Glomerular endothelial cell (primary cell): ENCODE results near the gene SHOX. TPM values are rescaled to one million over a fixed set of nuclear protein-coding genes. Genes with fewer than 3 reads are reported as not detected.
"Not testable (repeated sequence)": the region's sequence is repeated elsewhere in the genome, so short reads cannot be mapped to it uniquely, and the experiment has no call there.

Experiments
- DNase-seq: peaks from one replicate; pipeline ENCODE4 v3.0.0-alpha.2; 2011; ENCODE audit warnings: low read depth, low spot score; ENCODE audit errors: extremely low read depth
- total RNA-seq: library from RNA; depleted of rRNA; stranded (reverse); fragments of >200 nt; gene quantifications from 2 replicates; pipeline ENCODE4 v1.2.3, GENCODE V29; 2015

Gene SHOX
- total RNA-seq: not detected in 2 replicates

DNA sequence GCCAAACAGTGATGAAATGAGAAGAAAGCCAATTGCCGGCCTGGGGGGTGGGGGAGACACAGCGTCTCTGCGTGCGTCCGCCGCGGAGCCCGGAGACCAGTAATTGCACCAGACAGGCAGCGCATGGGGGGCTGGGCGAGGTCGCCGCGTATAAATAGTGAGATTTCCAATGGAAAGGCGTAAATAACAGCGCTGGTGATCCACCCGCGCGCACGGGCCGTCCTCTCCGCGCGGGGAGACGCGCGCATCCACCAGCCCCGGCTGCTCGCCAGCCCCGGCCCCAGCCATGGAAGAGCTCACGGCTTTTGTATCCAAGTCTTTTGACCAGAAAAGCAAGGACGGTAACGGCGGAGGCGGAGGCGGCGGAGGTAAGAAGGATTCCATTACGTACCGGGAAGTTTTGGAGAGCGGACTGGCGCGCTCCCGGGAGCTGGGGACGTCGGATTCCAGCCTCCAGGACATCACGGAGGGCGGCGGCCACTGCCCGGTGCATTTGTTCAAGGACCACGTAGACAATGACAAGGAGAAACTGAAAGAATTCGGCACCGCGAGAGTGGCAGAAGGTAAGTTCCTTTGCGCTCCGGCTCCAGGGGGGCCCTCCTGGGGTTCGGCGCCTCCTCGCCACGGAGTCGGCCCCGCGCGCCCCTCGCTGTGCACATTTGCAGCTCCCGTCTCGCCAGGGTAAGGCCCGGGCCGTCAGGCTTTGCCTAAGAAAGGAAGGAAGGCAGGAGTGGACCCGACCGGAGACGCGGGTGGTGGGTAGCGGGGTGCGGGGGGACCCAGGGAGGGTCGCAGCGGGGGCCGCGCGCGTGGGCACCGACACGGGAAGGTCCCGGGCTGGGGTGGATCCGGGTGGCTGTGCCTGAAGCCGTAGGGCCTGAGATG, at the start of gene SHOX:
TSS of gene SHOX (plus strand) at position 180 of the 885 bp plus-strand sequence. CDS start at position 287, 107 bp downstream.
- DNase-seq: no peak

DNA sequence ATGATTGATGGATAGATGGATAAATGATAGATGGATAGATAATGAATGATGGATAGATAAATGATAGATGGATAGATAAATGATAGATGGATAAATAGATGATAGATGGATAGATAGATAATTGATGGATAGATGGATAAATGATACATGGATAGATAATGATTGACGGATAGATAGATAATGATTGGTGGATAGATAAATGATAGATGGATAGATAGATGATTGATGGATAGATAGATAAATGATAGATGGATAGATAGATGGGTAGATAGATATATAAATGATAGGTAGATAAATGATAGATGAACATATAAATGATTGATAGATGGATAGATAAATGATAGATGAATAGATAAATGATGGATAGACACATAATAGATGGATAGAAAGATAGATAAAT, 49.5 kb upstream of the SHOX start:
- no peak for DNase-seq

DNA sequence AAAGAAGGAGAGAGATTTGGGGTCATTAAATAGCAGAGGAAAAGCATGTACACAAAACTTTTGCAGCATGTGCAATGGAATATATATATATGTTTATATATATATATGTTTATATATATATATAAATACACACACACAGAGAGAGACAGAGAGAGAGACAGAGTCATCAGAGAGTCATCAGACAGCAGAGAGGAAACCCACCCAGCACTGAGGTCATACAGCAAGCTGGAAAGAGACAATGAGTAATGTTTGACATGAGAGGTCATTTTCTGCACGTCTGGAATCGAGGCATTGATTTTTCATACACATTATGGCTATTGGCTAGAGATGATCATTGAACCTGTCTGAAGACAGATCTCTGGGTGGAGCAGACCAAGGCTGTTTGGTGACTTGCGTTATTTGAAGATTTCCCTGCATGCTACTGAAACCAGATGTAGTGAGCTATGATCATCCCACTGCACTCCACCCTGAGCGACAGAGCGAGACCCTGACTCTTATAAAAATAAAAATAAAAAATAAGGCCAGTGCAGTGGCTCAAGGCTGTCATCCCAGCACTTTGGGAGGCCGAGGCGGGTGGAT, 48.8 kb upstream of the SHOX start:
- DNase-seq: no peak

DNA sequence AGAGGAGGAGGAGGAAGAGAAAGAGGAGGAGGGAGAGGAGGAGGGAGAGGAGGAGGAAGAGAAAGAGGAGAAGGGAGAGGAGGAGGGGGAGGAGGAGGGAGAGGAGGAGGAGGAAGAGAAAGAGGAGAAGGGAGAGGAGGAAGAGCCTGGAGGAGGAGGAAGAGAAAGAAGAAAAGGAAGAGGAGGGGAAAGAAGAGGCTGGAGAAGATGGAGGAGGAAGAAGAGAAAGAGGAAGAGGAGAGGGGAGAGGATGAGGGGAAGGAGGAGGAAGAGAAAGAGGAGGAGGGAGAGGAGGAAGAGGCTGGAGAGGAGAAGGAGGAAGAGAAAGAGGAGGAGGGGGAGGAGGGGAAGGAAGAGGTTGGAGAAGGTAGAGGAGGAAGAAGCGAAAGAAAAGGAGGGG, 46.0 kb upstream of the SHOX start:
- DNase-seq: no peak

DNA sequence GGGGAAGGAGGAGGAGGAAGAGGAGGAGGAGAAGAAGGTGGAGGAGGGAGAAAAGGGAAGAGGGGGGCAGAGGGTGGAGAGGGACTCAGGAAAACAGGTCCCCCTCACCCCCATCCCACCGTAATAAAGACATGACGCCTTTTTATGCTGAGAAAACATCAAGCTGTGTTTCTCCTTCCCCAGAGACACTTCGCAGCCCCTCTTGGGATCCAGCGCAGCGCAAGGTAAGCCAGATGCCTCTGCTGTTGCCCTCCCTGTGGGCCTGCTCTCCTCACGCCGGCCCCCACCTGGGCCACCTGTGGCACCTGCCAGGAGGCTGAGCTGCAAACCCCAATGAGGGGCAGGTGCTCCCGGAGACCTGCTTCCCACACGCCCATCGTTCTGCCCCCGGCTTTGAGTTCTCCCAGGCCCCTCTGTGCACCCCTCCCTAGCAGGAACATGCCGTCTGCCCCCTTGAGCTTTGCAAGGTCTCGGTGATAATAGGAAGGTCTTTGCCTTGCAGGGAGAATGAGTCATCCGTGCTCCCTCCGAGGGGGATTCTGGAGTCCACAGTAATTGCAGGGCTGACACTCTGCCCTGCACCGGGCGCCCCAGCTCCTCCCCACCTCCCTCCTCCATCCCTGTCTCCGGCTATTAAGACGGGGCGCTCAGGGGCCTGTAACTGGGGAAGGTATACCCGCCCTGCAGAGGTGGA, 45.3 kb upstream of the SHOX start:
- DNase-seq: no peak

DNA sequence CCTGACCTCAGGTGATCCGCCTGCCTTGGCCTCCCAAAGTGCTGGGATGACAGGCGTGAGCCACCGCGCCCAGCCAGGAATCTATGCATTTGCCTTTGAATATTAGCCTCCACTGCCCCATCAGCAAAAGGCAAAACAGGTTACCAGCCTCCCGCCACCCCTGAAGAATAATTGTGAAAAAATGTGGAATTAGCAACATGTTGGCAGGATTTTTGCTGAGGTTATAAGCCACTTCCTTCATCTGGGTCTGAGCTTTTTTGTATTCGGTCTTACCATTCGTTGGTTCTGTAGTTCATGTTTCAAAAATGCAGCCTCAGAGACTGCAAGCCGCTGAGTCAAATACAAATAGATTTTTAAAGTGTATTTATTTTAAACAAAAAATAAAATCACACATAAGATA, 44.2 kb upstream of the SHOX start:
- no peak for DNase-seq

DNA sequence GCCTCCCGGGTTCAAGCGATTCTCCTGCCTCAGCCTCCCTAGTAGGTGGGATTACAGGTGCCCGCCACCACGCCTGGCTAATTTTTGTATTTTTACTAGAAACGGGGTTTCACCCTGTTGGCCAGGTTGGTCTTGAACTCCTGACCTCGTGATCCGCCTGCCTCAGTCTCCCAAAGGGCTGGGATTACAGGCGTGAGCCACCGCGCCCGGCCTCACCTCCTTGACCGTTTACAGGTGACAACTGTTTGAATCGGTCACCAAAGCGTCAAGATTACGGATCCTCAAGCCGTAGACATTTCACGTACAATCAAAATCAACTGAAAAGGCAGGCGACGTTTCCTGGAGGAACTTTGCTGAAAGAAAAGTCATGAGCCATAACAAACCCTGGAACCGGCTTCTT, 41.3 kb upstream of the SHOX start:
- not testable (repeated sequence) for DNase-seq

DNA sequence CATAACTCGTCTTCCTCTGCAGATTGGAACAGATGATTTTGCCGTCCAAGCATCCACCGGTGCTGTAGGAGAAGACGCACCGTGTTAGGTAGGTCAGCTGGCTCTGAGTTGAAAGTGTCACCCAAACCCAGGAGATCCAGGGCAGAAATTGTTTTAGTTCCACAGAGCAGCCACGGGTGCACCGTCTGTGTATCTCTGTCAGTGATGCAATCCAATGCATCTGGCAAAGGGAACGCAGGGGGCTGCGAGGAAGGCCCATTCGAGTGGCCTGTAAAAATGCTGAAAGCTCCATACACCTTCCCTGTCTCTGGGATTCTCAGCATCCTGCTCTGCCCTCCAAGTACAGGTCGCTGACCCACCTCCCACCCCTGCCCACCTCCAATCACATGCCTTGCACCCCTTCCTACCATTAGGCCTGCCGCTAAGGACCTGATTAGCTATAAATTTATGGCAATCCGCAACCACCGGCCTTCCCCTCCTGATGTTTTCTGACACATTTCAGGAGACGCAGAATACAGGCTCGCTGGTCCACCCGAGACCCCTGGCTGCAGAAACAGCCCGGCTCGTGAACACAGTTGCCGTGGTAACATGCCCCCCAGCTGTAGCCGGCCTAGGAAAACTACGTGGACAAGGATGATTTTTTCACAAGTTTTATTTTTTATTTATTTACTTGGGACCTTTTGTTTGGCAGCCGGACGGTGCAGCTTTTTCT, 39.7 kb upstream of the SHOX start:
- no peak for DNase-seq

DNA sequence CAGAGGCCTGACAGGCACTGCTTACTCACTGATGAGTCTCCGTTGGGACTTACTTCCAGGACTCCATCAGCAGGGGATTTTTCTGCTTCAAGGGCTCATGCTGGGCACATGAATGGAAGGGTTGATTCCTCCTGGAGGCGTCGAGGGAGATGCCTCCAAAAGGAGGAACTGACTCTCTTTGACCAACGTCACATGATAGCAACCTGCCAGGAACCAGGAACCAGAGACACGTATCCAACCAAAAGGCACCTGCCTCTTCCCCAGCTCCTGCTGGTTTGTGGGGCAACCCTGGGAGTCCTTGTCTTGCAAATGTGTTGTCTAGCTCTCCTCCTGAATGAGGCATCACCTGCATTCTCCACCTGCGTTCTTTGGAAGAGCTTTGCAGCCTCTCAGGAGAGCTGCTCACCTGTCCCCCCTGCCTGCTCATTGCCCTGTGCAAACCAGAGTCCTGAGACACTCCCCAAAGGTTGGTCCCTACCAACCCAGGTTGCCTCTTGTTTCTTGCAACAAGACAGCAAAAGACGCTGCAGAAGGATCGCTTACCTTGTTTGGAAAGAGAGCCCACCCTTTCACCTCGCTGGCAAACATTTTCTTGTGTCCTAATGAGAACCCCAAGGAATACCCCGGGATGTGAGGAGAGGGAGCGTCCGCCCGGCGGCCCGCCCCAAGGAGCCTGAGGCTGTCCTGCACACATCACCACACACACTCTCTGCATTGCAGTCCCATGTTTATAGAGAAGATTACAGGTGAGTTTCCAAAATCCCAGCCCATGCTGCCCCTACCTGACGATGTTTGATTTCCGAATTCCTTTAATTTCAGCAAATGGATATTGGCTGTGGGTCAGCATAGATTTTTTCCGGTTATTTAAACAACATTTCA, 30.5 kb upstream of the SHOX start:
- DNase-seq: no peak

DNA sequence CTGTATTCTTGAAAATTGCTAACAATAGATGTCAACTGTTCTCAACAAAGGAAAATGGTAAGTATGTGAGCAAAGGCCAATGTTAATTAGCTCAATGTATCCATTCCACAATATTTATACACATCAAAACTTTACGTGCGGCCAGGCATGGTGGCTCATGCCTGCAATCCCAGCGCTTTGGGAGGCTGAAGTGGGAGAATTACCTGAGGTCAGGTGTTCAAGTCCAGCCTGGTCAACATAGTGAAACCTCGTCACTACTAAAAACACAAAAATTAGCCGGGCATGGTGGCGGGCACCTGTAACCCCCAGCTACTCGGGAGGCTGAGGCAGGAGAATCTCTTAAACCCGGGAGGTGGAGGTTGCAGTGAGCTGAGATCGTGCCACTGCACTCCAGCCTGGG, 27.6 kb upstream of the SHOX start:
- not testable (repeated sequence) for DNase-seq

DNA sequence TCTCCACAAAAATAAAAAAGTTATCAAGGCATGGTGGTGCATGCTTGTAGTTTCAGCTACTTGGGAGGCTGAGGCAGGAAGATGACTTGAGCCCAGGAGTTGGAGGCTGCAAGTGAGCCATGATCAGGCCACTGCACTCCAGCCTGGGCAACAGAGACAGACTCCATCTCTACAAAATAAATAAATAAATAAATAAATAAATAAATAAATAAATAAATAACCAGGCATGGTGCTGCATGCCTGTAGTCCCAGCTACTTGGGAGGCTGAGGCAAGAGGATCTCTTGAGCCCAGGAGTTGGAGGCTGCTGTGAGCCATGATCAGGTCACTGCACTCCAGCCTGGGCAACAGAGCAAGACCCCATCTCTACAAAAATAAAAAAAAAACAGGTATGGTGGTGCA, 26.0 kb upstream of the SHOX start:
- not testable (repeated sequence) for DNase-seq

DNA sequence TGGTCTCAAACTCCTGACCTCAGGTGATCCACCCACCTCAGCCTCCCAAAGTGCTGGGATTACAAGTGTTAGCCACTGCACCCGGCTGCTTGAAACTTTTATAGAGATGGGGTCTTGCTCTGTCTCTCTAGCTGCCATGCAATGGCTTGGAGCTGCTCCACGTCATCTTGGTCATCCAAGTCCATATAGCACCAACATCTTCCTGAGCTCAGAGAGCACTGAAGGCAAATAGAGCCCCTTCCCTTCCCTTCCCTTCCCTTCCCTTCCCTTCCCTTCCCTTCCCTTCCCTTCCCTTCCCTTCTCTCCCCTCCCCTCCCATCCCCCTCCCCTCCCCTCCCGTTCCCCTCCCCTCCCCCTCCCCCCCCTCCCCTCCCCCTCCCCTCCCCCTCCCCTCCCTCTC, 22.5 kb upstream of the SHOX start:
- not testable (repeated sequence) for DNase-seq

DNA sequence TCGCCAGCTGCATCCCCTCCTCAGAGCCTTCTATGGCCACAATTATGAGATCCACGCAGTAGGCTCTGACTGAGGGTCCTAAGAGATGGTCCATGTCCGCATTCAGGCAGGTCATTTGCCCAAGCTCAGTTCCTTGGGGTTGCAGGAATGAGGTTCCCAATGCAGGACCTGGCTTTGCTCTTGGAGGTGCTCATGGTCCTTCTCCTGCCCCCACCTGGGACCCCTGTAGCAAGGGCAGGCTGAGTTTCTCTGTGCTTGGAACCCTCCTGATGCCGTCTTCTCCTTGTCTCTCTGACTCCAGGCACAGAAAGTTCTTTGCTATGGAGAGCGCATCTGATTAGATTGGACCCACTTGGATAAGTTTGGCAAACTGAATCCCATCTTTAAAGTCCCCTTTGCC, 16.5 kb upstream of the SHOX start:
- DNase-seq: no peak

DNA sequence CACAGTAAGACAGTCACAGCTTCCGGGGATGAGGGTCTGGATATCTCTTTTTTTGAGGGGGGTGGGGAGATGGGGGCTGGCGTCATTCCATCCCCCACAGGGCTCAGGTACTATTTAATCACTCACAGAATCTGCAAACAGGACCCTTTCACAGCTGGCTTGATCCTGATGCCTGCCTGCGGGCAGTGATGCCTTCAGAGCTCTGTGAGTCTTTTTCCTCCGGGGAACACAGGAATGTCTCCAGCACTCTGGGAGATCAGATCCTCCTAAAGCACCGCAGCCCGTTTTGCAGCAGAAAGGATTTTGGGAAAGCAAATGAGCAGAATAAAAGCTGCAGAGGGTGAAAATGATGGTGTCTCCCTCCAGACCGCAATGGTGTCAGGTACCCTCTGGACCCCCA, 13.2 kb upstream of the SHOX start:
- DNase-seq: no peak

DNA sequence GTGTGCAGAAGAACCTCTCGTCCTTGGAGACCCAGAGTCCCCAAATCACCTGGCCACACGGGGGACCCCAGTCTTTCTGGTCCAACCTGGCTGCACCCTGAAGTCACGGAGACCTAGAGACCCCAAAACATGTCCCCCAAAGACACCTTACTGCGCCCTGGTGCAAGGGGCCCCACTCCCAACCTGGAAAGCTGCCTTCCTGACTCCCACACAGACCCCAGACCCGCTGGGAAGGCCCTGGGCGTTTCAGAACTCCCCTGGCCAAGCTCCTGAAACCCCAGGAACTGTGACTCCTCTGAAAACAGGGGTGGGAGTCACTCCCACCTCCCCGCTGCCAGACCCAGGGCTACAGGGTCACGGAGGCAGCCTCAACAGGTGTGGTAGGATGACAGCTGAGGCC, 12.7 kb upstream of the SHOX start:
- no peak for DNase-seq

DNA sequence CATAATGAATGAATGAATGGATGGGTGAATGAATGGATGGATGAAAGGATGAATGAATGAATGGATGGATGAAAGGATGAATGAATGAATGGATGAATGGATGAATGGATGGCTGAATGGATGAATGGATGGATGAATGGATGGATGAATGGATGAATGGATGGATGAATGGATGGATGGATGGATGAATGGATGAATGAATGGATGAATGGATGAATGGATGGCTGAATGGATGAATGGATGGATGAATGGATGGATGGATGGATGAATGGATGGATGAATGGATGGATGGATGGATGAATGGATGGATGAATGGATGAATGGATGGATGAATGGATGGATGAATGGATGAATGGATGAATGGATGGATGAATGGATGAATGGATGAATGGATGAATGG, 12.3 kb upstream of the SHOX start:
- DNase-seq: not testable (repeated sequence)

DNA sequence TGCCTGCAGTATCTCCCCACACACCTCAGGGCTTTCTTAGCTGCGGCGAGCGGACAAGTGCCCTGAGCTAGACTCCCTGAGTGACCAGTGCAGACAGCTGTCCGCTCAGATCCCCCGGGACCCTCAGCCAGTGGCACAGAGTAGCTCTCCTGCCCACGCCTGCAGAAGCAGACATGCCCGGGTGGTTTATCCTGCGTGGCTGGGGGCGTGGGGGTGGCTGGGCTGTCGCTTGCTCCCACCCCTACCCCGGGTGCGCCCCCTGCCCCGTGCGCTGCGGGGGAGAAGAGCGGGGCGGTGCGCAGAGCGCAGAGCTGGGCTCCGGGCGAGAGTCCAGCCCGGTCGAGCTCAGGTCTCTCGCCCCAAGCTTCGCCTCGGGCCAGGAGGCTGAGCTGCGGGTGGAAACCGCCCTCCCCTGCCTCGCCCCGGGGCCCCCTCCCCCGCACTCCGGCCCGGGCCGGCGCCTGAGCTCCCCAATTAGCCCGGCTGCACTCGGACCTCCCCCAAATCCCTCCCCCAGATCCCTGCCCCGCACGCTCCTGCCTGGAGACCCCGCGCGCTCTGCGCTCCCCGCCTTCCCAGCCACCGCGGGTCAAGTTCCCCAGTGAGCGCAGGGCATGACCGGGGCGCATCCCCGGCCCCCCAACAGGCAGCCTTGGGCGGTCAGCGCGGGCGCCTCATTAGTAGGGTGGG, 11.7 kb upstream of the SHOX start:
- no peak for DNase-seq

DNA sequence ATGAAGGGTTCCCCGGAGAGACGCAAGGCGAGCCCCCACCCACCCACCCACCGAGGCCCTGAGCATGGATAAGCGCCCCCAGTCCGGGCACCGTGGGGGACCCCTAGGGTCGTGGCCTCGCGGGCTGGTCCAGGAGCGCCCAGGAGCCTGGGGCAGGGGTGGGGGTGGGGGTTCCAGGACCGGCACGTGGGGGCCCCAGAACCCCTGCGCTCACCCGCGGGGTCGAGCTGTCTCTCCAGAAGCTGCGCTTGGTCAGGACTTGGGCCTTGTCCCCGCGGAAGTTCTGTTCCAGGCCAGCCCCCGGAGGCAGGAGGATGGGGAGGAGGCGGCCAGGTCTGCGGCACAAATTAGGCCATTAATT, 11.2 kb upstream of the SHOX start:
- no peak for DNase-seq

DNA sequence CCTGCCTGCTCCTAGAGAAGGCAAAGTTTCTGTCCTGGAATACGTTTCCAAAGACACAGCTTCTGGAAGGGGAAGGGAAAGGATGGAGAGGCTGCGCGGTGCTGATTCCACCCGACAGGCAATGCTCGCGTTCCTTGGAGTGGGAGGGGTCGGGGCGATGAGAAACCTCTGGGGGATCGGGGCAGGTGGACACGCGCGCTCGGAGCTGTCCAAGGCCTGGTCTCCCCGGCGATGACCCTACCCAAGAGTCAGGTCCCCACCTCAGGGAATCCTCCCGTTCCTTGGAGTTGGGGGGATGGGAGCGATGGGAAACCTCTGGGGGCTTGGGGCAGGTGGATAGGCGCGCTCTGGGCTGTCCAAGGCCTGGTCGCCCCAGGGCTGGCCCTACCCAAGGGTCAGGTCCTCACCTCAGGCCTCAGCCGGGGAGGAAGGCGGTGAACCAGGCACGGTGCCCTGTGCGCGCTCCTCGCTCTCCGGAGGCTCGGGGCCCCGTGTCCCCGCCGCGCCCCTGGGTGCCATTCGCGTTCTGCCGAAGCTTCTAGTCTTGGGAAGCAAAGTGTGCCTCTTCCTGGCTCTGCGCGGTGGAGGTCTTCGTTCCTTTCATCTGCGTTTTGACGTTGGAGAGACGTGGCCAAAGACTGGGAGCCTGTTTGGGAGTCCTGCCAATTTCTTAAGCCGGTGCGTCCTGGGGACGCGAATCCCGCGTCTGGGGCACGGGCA, 10.6 kb upstream of the SHOX start:
- DNase-seq: no peak
